Osteocyte (in vitro differentiated cells): ENCODE data around the gene ARHGAP4. TPM values are rescaled to one million over a fixed set of nuclear protein-coding genes. Genes with fewer than 3 reads are reported as not detected.

ENCODE experiments used
- DNase-seq: peaks from one replicate; pipeline ENCODE4 v3.0.0; 2021; ENCODE audit warnings: mixed read lengths; ENCODE audit not compliant: unreplicated experiment; ENCODE audit errors: extremely low spot score
- H3K27ac Mint-ChIP-seq: one replicate; pipeline ENCODE4 v1.8.0; 2021; ENCODE audit warnings: mild to moderate bottlenecking, mixed read lengths; ENCODE audit not compliant: unreplicated experiment
- H3K27me3 Mint-ChIP-seq: one replicate; pipeline ENCODE4 v1.8.0; 2021; ENCODE audit warnings: mixed read lengths; ENCODE audit not compliant: unreplicated experiment
- H3K36me3 Mint-ChIP-seq: one replicate; pipeline ENCODE4 v1.8.0; 2021; ENCODE audit warnings: mixed read lengths; ENCODE audit not compliant: unreplicated experiment
- H3K4me1 Mint-ChIP-seq: one replicate; pipeline ENCODE4 v1.8.0; 2021; ENCODE audit warnings: mixed read lengths; ENCODE audit not compliant: unreplicated experiment
- H3K4me3 Mint-ChIP-seq: one replicate; pipeline ENCODE4 v1.8.0; 2021; ENCODE audit warnings: mild to moderate bottlenecking, moderate library complexity, mixed read lengths; ENCODE audit not compliant: unreplicated experiment
- H3K9me3 Mint-ChIP-seq: one replicate; pipeline ENCODE4 v1.8.0; 2021; ENCODE audit warnings: mixed read lengths; ENCODE audit not compliant: unreplicated experiment
- total RNA-seq: library from RNA; stranded (reverse); gene quantifications from 2 replicates; pipeline ENCODE4 v1.2.1, GENCODE V29; 2021
- TF ChIP-seq, protein P1 (sequence below): fragments of 200-600 bp; sonication (generic); IDR thresholded peaks from 2 replicates; pipeline ENCODE4 v1.5.0; 2021; ENCODE audit warnings: antibody characterized with exemption, mild to moderate bottlenecking, moderate library complexity

Gene ARHGAP4
- total RNA-seq, 1 donor from 2014 or later, result 5.3 TPM

DNA sequence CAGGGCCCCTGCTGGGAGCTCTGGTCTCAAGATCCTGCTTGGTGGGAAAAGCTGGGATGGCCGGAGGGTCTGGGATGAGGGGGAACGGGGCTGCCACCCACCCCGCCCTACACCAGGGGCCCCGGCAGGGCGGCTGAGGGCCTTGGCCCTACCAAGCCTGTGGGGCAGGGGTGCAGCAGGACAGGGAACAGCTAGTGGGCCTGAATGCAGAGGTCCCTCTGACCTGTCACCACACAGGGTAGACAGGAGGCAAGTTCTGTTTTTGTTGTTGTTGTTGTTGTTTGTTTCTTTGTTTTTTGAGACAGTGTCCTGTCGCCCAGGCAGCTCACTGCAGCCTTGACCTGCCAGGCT, 18.7 kb upstream of the ARHGAP4 start:
- TF ChIP-seq, protein P1, sequence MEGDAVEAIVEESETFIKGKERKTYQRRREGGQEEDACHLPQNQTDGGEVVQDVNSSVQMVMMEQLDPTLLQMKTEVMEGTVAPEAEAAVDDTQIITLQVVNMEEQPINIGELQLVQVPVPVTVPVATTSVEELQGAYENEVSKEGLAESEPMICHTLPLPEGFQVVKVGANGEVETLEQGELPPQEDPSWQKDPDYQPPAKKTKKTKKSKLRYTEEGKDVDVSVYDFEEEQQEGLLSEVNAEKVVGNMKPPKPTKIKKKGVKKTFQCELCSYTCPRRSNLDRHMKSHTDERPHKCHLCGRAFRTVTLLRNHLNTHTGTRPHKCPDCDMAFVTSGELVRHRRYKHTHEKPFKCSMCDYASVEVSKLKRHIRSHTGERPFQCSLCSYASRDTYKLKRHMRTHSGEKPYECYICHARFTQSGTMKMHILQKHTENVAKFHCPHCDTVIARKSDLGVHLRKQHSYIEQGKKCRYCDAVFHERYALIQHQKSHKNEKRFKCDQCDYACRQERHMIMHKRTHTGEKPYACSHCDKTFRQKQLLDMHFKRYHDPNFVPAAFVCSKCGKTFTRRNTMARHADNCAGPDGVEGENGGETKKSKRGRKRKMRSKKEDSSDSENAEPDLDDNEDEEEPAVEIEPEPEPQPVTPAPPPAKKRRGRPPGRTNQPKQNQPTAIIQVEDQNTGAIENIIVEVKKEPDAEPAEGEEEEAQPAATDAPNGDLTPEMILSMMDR, result no peak
- peaks cover 9% of the 10 kb centered on the region for H3K36me3 Mint-ChIP-seq
- H3K4me1 Mint-ChIP-seq, result peaks cover 15% of the 10 kb centered on the region
- no peaks in the 10 kb centered on the region for H3K27me3 Mint-ChIP-seq
- H3K27ac Mint-ChIP-seq, result no peak overlapping the region
- H3K4me3 Mint-ChIP-seq, result peak overlapping the region; percentile 67
- no peak for DNase-seq
- no peaks in the 10 kb centered on the region for H3K9me3 Mint-ChIP-seq

DNA sequence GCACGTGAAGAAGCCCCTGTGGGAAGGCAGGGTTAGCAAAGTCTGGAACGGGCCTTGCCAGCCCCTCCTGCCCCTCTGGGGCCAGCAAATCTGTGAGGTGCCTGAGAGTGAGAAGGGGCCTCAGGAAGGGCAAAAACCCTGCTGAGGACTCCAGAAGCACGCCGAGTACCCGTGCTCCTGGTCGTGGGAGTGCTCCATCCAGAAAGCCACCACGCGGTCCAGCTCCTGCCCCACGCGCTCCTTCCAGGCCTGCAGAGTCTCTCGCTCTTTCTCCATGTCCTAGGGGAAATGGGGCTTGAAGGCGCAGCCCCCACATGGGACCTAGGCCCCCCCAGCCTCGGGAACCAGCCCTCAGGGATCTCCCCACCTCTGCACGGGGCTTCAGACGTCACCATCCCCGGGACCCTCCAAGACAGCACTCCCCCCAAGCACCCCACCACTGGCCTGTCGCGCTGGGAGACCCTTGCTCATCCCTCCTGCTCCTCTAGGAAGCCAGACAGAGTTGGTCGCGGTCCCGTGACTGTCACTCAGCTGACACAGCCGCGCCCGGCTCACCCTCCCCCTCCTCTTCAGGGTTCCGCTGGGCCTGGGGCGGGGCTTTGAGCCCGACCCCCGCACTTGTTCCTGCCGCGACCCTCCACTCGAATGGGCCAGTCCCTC, 18.2 kb upstream of the ARHGAP4 start, which contains the start of gene RENBP:
RENBP (minus strand) TSS at position 504 of the 660 bp plus-strand sequence; CDS start at position 471, 33 bp downstream.
- no peak for DNase-seq
- Mint-ChIP-seq H3K27ac (peak within 1 kb of the TSS; percentile 27), H3K4me3 (peak within 1 kb of the TSS; percentile 67), H3K9me3 (no peaks in the 10 kb centered on the region), H3K36me3 (peaks cover 7% of the 10 kb centered on the region), H3K27me3 (no peaks in the 10 kb centered on the region), H3K4me1 (peaks cover 17% of the 10 kb centered on the region)
- TF ChIP-seq, protein P1, result no peak

DNA sequence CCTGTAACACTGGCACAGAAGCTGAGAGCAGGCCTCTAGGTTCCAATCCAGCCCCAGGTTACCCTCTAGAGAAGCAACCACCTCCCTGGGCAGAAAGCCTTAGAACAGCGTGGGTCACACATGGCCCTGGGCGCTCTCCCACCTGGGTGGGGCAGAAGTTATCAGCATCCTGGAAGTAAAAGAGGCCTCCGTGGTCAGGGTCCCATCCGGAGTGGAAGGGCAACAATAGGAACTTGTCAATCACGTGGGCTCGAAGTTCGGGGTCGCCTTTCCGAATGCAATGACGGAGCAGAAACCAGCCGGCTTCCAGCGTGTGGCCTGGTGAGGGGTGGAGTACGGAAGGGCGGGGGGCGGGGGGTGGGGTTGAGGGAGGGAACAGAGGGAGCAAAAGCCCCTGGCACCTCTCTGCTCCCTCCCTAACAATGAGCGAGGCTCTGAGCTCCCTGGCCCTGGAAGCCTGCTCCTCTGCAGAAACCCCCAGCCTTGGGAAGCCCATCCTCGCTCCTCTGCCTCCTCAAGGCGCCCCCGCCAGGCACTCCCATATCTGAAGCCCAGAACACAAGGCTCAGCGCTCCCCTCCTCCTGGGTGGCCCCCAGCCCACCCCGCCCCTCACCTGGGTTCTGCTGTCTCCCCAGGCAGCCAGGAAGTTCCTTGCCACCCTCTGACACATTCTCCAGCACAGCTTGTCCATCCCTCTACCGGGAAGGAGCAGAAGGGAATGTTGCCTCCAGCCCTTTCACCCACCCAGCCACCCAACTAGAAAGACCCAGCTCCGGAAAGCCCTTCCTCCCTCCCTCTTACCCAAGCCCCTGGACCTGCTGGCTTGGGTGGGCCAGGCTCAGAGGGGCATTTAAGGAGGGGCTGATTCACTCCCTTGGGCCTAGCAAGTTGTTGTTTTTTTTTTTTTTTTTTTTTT, 15.5 kb upstream of the ARHGAP4 start:
- H3K36me3 Mint-ChIP-seq, result no peaks in the 10 kb centered on the region
- no peaks in the 10 kb centered on the region for H3K27me3 Mint-ChIP-seq
- TF ChIP-seq, protein P1, result no peak
- no peak overlapping the region for H3K4me3 Mint-ChIP-seq
- DNase-seq, result no peak
- H3K27ac Mint-ChIP-seq, result no peak overlapping the region
- peaks cover 10% of the 10 kb centered on the region for H3K4me1 Mint-ChIP-seq
- H3K9me3 Mint-ChIP-seq, result no peaks in the 10 kb centered on the region

DNA sequence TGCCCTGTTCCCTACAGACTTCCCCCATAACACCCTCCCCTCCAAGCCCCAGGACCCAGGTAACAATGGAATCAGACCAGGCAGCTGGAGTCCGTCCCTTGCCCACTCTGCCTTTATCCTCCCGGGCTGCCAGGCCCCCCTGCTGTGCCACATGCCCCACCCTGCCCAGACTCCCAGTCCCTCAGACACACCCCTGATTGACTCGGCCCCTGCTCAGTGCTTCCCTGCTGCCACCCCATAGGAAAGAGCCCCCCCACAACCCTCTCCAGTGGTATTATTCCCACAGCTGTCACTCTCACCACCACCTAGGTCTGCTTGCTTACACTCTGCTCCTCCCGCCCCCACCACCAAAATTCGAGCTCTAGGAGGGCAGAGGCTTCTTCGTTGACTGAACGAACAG, 13.5 kb upstream of the ARHGAP4 start:
- no peak overlapping the region for H3K27ac Mint-ChIP-seq
- TF ChIP-seq, protein P1, result no peak
- H3K4me1 Mint-ChIP-seq, result peaks cover 10% of the 10 kb centered on the region
- no peaks in the 10 kb centered on the region for H3K27me3 Mint-ChIP-seq
- no peak overlapping the region for H3K4me3 Mint-ChIP-seq
- H3K9me3 Mint-ChIP-seq, result no peaks in the 10 kb centered on the region
- no peaks in the 10 kb centered on the region for H3K36me3 Mint-ChIP-seq
- no peak for DNase-seq

DNA sequence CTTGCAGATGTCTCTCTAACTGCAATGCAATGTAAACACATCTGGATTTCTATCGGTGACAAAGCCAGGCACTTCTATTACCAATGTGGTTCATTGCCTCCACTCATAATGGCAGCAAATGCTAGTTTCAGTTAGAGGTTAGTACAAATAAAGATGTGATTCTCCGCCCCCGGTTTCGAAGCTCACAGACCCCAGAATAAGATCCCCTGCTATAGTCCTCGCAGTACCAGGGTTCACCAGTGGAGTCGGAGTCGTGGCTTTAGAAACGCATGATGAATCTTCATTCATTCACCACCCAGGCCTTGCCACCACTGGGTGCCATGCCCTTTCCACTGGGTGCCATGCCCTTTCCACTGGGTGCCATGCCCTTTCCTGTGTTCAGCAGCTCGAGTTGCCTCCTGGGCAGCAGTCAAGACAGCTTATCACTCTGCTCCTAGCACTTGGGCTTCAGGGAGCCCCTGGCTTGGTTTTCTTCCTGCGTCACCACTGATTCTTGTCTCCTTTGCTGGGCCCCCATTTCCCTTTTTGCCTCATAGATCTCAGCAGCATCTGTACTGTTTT, 12.2 kb upstream of the ARHGAP4 start:
- Mint-ChIP-seq H3K36me3 (no peaks in the 10 kb centered on the region), H3K9me3 (no peaks in the 10 kb centered on the region)
- TF ChIP-seq, protein P1, result no peak

More for the DNA sequence above, 12.2 kb upstream of the ARHGAP4 start:
- H3K4me1 Mint-ChIP-seq, result peaks cover 15% of the 10 kb centered on the region
- no peaks in the 10 kb centered on the region for H3K27me3 Mint-ChIP-seq
- H3K27ac Mint-ChIP-seq, result no peak overlapping the region
- DNase-seq, result no peak
- no peak overlapping the region for H3K4me3 Mint-ChIP-seq
